IPS DF 6.9 (cell line): Measurements from ENCODE around the gene TRIM9.
"Not testable (repeated sequence)": the region's sequence is repeated elsewhere in the genome, so short reads cannot be mapped to it uniquely, and the experiment has no call there.

ENCODE experiments used
- DNase-seq: peaks from one replicate; pipeline ENCODE4 v3.0.0-alpha.2; 2013; ENCODE audit warnings: low read depth, low spot score
- H3K27ac ChIP-seq: one replicate; pipeline ENCODE4 v1.5.1; 2013; ENCODE audit warnings: low read length, control low read depth
- H3K27me3 ChIP-seq: 2 replicates; pipeline ENCODE4 v1.6.1; 2013; ENCODE audit warnings: mild to moderate bottlenecking, low read length; ENCODE audit not compliant: control insufficient read depth, insufficient read depth
- H3K36me3 ChIP-seq: 2 replicates; pipeline ENCODE4 v1.6.1; 2013; ENCODE audit warnings: low read length; ENCODE audit not compliant: control insufficient read depth, insufficient read depth
- H3K4me1 ChIP-seq: 2 replicates; pipeline ENCODE4 v1.6.1; 2013; ENCODE audit warnings: low read length; ENCODE audit not compliant: control insufficient read depth, insufficient read depth
- H3K4me3 ChIP-seq: 2 replicates; pipeline ENCODE4 v1.5.1; 2013; ENCODE audit warnings: mild to moderate bottlenecking, low read length
- H3K9me3 ChIP-seq: 2 replicates; pipeline ENCODE4 v1.6.1; 2013; ENCODE audit warnings: low read length, inconsistent platforms; ENCODE audit not compliant: control insufficient read depth, insufficient read depth
- WGBS: extraction: QIAGEN DNeasy Blood & Tissue Kit; methylation state at CpG from one replicate; pipeline ENCODE4 v1.1.7; 2013; ENCODE audit warnings: mixed read lengths, missing lambda C conversion rate; ENCODE audit not compliant: insufficient read length, insufficient coverage; 5-methylcytosine and 5-hydroxymethylcytosine counted together

The TRIM9 gene

DNA sequence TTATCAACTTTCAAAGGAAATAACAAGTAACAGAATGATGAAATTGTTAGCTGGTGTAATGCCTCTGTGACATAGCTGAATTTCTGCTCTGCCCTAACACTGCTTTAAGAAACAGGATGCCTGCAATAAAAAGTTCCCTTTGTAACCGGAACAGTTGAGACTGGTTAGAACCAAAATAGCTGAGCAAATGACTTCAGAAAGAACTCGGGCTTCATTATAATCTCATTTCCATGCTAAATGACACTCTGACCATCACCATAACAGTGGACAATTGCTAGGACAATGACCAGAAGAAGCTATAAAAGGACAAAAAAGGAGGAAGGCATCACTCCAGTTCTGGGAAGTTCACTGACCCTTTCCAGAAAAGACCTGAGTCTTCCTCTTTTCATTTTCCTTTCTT, 127.1 kb downstream of the TRIM9 start:
- DNase-seq: no peak
- Histone ChIP-seq H3K4me3 (no peak overlapping the region), H3K27ac (no peak overlapping the region), H3K36me3 (no peaks in the 10 kb centered on the region; the same call in 1 of the 2 replicates), H3K27me3 (no peaks in the 10 kb centered on the region), H3K9me3 (no peaks in the 10 kb centered on the region), H3K4me1 (no peaks in the 10 kb centered on the region; the same call in 1 of the 2 replicates)
- WGBS: no CpG with 5 or more reads among the region's 2 CpGs

DNA sequence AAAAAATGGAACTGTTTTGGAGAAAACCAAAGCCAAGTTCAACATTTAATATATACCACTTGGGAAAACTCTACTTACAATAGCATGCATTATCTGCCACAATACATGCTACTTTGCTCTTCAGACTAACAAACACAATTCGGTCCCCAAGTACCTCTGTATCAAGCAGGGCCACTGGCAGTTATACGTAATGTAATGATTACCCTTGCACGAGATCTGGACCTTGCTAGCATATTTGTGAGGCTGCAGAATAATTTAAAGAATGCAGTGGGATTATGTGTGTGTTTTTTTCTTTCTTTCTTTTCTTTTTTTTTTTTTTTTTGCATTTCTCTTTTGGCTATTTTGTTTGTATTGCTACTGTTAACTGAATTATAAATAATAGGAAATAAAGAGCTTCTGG, 127.8 kb downstream of the TRIM9 start:
- H3K9me3 ChIP-seq: no peaks in the 10 kb centered on the region
- no peak for DNase-seq

DNA sequence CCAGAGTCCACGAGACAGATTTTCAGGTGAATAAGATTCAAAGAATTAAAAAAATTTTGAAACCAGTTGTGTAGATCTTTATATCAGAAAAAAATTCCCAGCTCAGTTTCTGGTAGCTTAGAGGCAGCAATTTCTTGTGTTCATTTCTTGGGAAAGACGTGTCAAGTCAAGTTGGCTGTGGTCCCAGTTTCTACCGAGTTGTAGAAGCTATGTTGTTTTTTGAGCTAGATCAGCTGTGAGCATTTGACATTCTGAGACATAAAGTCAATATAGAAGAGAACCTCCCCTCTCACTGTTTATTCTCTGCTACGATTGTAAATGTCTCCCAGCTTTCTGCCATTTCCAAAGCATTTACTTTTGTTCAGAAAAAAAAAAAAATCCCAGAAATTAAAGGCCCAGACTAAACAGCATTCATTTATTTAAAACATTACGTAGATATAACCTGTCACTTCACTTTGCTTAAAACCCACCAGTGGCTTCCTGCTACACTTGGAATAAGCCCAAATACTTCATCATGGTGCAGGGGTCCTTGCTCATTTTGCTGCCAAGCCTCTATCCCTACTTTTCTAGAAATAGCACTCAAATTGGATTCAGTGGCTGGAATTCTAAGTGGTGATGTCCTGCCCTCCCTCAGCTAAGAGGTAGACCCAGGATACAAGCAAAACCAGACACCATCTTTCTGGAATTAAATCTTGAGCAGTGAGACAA, 130.1 kb downstream of the TRIM9 start:
- Histone ChIP-seq H3K36me3 (no peaks in the 10 kb centered on the region), H3K27me3 (no peaks in the 10 kb centered on the region), H3K4me3 (no peak overlapping the region), H3K27ac (no peak overlapping the region), H3K4me1 (no peaks in the 10 kb centered on the region), H3K9me3 (no peaks in the 10 kb centered on the region)
- WGBS: no CpG with 5 or more reads among the region's 5 CpGs
- no peak for DNase-seq

More for the DNA sequence above, 127.8 kb downstream of the TRIM9 start:
- H3K4me3 ChIP-seq: no peak overlapping the region
- H3K27me3 ChIP-seq: no peaks in the 10 kb centered on the region
- no peak overlapping the region for H3K27ac ChIP-seq
- H3K4me1 ChIP-seq: no peaks in the 10 kb centered on the region
- no CpG with 5 or more reads among the region's 3 CpGs for WGBS
- no peaks in the 10 kb centered on the region for H3K36me3 ChIP-seq

DNA sequence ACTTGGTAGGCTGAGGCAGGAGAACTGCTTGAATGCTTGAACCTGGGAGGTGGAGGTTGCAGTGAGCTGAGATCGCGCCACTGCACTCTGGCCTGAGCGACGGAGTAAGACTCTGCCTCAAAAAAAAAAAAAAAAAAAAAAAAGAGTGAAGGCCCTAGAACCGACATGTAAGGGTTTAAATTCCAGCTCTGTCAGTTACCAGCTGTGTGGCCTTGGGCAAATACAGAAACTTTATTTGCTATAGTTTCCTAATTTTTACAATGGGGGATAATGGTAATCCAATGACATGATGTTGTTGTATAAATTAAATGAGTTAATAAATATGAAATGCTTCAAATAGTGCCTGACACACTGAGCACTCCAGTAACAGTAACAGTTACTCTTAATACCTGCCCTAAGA, 131.0 kb downstream of the TRIM9 start:
- no peaks in the 10 kb centered on the region for H3K36me3 ChIP-seq
- no CpG with 5 or more reads among the region's 5 CpGs for WGBS
- H3K27ac ChIP-seq: no peak overlapping the region
- H3K9me3 ChIP-seq: no peaks in the 10 kb centered on the region
- no peaks in the 10 kb centered on the region for H3K27me3 ChIP-seq
- no peaks in the 10 kb centered on the region for H3K4me1 ChIP-seq
- DNase-seq: no peak
- no peak overlapping the region for H3K4me3 ChIP-seq

DNA sequence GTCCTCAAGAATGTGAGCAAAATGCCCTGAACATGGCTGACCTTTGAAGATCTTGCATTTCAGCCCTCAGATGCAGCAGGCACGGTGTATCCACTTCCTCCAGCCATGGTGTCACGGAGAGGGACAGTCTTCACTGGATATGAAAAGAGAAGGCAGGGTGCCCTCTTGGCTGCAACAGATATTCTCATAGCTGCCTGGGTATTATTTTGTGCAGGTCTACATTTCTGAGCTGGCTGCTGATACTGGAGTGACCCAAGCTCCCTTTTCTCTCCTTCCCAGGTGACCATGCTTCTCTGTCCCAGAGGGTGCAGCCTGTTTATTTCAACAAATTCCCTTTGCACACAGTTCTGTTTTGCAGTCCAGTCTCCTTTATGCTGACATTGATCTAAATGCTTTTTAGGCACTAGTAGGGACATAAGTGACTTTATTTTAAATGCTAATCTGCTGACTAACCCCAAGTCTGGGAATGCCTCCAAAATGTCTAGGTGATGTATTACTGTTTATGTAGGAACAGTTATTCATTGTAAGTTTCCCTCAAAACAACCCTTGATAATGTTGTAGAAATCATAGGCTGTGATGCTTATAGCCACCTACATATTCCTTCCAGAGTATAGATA, 133.2 kb downstream of the TRIM9 start:
- Histone ChIP-seq H3K4me3 (no peak overlapping the region), H3K36me3 (no peaks in the 10 kb centered on the region), H3K27me3 (no peaks in the 10 kb centered on the region), H3K27ac (no peak overlapping the region), H3K9me3 (no peaks in the 10 kb centered on the region), H3K4me1 (no peaks in the 10 kb centered on the region)
- no peak for DNase-seq
- WGBS: no CpG with 5 or more reads among the region's 2 CpGs

DNA sequence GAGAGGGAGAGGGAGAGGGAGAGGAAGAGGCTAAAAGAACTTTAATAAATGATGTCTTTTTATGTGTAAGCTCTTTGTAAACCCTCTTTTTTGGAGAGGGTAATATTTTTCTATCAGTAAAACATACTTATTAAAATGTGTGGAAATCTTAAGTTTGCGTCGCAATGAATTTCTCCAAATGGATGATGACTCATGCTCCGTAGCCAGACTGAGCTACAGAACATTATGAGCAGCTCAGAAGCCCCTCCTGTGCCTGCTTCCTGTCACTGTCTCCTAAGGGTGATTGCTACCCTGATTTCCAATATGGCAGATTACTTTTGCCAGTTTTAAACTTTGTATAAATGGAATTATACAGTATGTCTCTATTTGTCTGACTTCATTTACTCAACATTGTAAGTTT, 137.6 kb downstream of the TRIM9 start:
- DNase-seq: no peak
- no peak overlapping the region for H3K4me3 ChIP-seq

DNA sequence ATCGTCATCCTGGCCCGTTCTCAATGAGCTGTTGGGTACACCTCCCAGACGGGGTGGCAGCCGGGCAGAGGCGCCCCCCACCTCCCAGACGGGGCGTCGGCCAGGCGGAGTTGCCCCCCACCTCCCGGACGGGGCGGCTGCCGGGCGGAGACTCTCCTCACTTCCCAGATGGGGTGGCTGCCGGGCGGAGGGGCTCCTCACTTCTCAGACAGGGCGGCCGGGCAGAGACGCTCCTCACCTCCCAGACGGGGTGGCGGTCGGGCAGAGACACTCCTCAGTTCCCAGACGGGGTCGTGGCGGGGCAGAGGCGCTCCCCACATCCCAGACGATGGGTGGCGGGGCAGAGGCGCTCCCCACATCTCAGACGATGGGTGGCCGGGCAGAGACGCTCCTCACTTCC, 138.5 kb downstream of the TRIM9 start:
- WGBS: no CpG with 5 or more reads among the region's 32 CpGs
- not testable (repeated sequence) for H3K4me1 ChIP-seq, H3K27me3 ChIP-seq, DNase-seq, H3K36me3 ChIP-seq, H3K4me3 ChIP-seq, H3K9me3 ChIP-seq, H3K27ac ChIP-seq

More for the DNA sequence above, 137.6 kb downstream of the TRIM9 start:
- no CpG with 5 or more reads among the region's 3 CpGs for WGBS
- Histone ChIP-seq H3K36me3 (no peaks in the 10 kb centered on the region), H3K27me3 (no peaks in the 10 kb centered on the region), H3K9me3 (no peaks in the 10 kb centered on the region), H3K27ac (no peak overlapping the region), H3K4me1 (peaks cover 2% of the 10 kb centered on the region; the same call in 1 of the 2 replicates)

DNA sequence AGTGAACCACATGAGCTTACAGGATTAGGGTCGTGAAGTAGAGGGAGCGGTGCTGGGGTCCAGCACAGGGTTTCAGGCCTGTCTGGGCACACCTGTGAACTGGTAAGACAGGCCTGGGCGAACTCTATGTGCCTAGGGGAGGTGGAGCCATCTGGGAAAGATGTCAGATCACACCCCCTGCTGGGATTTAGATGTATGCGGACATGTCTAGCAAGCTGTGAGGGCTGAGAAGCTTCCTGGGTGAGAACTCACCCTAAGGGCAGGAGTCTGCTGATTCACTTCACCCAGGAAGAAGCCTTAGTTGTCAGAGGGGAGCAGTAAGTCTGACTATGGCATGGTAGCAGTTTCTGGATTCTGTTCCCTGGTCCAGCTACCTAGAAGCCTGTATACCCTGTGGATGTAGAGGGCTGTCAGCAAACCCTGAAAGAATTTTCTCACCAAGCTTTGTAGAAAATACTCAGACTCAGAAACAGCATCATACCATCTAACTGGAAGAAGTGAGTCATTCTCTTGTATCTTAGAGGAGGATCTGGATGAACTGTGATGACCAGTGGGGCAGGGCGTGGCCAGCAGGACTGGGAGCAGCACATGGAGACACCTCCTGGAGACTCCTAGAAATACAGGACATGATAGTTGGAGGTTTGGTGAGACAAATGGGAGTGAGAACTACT, 139.4 kb downstream of the TRIM9 start:
- H3K4me3 ChIP-seq: no peak overlapping the region
- H3K36me3 ChIP-seq: no peaks in the 10 kb centered on the region
- H3K4me1 ChIP-seq: peaks cover 2% of the 10 kb centered on the region; the same call in 1 of the 2 replicates
- no CpG with 5 or more reads among the region's 5 CpGs for WGBS
- no peak overlapping the region for H3K27ac ChIP-seq
- H3K9me3 ChIP-seq: no peaks in the 10 kb centered on the region
- DNase-seq: no peak
- no peaks in the 10 kb centered on the region for H3K27me3 ChIP-seq

DNA sequence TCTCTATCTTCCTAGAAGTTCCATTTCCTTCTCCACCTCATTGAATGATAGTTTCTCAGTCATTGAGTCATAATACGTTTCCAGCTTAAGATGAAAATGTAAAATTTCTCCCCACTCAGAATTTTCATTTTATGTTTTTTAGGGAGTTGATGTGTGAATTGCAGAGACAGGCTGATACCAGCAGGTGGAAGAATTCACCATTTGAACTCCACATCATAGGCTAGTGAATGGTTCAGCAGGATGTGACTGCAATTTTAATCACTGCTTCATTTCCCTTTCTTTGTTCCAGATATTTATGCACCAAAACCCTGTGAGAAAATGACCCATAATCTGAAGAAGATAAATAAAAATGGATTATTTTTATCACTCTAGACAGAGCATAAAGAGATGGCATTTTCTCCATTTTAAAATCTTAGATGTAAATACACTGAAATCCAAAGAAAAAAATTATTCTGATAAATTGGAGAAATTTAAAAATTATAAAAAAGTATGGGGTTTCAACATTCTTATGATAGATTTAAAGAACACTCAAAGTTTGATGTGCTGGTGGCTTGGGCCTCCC, 140.0 kb downstream of the TRIM9 start:
- no peak overlapping the region for H3K27ac ChIP-seq
- no peak for DNase-seq
- no peak overlapping the region for H3K4me3 ChIP-seq
- no peaks in the 10 kb centered on the region for H3K36me3 ChIP-seq
- peaks cover 2% of the 10 kb centered on the region; the same call in 1 of the 2 replicates for H3K4me1 ChIP-seq
- no peaks in the 10 kb centered on the region for H3K27me3 ChIP-seq
- H3K9me3 ChIP-seq: no peaks in the 10 kb centered on the region
- WGBS: no CpG with 5 or more reads among the region's 1 CpG

DNA sequence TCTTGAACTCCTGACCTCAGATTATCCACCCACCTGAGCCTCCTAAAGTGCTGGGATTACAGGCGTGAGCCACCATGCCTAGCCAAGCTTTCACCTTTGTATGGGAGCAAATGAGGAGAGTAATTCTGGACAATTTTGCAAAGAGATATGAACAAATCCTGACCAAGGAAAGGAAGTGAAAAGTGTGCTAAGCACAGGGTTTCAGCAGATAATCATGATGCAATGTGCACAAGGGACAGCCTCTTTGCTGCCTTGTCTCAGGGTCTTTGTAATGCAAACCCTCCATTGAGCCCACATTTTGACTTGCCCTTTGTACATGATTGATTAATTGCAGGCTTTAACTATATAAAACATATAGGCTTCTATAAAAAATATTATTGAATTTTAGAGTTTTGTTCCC, 141.4 kb downstream of the TRIM9 start:
- DNase-seq: no peak
- no peak overlapping the region for H3K4me3 ChIP-seq
- H3K36me3 ChIP-seq: no peaks in the 10 kb centered on the region
- H3K4me1 ChIP-seq: peaks cover 2% of the 10 kb centered on the region; the same call in 1 of the 2 replicates
- no peak overlapping the region for H3K27ac ChIP-seq
- WGBS: no CpG with 5 or more reads among the region's 1 CpG
- H3K27me3 ChIP-seq: no peaks in the 10 kb centered on the region
- no peaks in the 10 kb centered on the region for H3K9me3 ChIP-seq
